GM19193 (cell line): ENCODE data around the gene AARSD1.

Source experiments
- POLR2A ChIP-seq: IDR thresholded peaks from 4 replicates; pipeline ENCODE4 v1.6.1; 2011; ENCODE audit not compliant: insufficient read depth, insufficient read length; ENCODE audit errors: extremely low read depth

AARSD1 gene

DNA sequence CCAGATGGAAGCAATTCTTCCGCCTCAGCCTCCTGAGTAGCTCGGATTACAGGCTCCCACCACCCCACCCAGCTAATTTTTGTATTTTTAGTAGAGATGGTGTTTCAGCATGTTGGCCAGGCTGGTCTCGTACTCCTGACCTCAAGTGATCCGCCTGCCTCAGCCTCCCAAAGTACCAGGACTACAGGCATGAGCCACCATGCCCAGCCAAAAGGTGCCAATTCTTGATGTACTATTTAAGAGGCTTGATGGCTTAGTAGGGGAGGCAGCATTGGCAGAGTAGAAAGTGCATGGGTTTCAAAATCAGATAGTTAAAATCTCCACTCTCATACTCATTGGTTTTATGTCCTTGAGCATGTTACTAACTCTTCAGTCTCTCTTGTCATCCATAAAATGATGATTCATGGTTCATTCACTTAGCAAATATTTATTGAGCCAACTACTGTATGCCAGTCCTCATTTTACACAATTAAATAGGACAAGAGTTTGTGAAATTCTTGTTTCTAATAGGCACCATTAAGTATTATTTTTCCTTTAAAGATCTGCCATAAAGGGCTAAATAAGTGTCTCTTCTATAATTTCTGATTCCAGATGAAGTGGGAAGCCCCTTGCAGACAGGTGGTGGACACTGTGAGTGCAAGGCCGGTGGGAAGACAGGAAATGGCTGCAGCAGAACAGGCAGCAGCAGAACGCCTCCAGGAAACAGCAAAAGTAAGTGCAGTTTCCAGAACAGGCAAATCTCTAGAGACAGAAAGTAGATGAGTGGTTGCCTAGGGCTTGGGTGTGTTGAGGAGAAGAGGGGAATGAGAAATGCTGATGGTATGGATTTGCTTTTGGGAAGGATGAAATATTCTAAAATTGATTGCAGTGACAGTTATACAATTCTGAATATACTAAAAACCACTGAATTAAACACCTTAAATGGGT, 25.7 kb upstream of the AARSD1 start:
- TF ChIP-seq POLR2A: no peak

DNA sequence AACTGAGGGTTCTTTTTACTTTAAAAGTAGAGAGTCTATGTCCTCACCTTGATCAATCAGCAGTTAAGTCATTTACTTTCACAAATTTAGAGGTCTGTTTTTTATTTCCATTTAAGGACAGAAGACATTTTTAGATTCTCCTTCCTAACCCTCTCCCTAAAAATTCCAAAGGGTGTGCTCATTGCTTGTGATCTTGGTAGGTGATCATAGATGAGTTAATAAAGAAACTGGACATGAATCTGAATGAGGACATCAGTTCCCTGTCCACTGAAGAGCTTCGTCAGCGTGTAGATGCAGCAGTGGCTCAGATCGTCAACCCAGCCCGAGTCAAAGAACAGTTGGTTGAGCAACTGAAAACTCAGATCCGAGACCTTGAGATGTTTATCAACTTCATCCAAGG, 24.9 kb upstream of the AARSD1 start:
- no peak for TF ChIP-seq POLR2A

DNA sequence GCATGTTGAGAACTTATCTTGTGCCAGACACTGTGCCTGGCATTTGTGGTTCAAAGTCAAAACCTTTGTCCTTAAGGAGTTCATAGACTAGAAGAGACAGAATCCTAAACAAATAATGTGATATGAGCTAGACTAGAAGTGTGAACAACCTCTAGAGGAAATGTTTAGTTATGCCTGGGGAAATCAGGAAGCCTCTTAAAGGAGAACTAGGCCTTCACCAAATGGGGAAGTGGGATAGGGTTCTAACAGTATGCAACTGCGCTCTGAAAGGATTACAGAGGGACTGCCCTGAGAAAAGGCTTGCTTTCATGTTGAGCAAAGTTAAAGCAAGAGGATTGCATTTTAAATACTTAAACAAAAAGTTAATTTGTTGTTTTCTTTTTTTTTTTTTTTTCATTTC, 21.0 kb upstream of the AARSD1 start:
- no peak for TF ChIP-seq POLR2A

DNA sequence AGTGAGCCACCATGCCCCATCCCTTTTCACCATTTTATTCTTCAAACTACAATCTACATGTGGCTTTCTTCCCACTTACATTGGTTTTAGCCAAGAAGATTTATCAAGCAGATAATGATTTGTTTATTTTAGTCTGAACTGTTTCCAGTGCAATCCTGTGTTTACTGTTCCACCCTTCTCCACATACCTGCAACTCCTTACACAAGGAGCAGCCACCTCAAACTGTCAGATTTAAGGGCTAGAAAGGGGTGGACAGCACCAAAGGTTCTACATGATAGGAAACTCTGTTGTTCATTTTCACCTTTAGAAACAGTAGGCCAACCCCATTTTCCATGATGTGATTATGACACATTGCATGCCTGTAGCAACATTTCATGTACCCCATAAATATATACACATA, 18.0 kb upstream of the AARSD1 start:
- TF ChIP-seq POLR2A: no peak

DNA sequence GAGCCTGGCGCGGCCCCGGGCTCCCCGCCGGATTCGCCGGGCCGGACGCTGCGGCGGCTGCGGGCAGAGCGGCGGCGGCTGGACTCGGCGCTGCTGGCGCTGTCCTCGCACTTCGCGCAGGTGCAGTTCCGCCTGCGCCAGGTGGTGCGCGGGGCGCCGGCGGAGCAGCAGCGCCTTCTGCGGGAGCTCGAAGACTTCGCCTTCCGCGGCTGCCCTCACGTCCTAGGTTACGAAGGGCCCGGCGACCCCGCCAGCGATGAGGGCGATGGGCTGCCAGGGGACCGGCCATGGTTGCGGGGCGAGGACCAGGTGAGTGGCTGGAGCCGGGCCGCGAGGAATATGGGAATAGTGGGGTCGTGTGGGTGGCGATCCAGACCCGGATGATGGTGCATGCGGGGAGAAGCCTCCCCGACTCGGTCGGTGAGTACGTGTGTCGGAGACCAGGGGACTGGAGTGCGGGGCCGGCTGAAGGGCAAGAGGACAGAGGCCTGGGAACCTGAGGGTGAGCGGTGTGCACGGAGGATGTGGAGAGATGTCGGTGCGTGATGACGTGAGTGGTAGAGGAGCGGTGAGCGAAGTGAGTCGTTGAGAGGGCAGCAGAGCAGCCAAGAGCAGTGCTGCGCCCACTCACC, 16.6 kb upstream of the AARSD1 start:
- TF ChIP-seq POLR2A: no peak

DNA sequence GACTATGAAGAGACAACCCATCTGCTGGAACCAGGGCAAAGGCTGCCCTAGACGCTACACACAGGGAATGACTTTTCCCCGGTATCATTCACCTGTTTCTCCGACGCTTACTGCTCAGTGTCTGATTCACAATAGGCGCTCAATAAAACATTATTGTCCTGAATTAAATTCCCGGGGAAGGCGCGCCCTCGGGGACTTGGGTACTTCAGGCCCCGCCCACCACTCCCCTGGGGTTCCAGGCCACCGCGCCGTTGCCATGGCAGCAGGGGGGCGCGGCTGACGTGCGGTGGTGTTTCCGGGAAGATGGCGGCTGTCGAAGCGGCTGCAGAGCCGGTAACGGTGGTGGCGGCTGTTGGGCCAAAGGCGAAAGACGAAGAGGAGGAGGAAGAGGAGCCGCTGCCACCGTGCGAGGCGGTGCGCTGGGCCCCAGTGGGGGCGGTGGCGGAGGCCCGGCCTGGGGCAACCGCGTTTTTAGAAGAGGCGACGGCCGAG, 16.1 kb upstream of the AARSD1 start, which contains the start of gene RUNDC1:
Gene RUNDC1, plus strand, starts transcription at position 292 of the 492 bp plus-strand sequence. Its CDS starts 12 bp downstream, at position 304.
- peak; percentile 74 for TF ChIP-seq POLR2A

DNA sequence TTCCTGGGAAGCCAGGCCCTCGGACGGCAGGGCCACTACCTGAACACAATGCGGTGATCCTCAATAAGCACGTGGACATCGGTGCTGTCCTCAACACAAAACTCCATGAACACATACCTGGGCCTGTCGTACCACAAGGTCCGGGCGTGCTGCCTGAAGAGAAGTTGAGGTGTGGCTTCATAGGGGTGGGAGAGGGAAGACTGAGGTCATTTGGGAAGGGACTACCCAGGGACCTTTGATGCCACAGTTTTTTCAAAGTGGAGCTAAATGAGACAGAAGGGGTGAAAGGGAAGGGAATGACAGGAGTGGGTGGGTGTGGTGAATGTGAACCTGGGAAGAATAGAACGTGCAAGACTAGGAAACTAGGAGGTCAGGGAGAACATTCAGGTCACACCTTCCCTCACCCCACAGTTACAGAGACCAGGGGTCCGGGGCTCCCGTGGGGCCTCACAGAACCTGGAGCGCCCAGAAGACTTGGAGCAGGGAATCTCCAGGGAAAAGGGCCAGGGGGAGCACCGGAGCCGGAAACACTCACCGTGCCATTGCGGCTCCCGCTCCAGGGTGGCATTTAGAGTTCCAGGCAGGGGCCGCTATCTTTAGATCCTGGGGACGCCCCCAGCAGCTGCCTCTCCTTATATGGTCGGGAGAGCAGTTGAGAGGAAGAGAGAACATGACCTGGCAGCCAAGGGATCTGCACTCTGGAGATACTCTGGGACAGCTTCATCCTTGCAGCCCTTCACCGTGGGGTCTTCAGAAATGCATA, 15.4 kb upstream of the AARSD1 start, which contains the start of gene PTGES3L:
Gene PTGES3L, minus strand, starts transcription at position 570 of the 763 bp plus-strand sequence. Its CDS starts 27 bp downstream, at position 543.
- no peak for TF ChIP-seq POLR2A

DNA sequence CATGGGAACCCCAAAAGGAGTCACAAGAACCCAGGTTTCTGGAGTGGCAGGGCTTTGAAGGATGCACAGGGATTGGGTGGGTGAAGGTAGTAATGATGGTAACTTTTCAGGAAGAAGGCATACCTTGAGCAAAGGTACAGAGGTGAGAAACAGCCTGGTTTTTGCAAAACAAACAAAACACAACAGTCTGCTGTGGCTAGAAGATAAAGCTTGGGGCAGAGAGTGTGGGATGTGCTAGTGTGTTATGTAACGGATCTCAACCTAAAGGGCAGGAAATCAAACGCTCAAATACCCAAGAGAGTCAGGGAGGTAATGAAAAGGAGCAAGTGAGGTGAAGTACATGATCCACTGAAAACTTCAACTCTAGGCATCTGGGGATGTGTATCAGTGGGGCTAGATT, 11.0 kb upstream of the AARSD1 start:
- TF ChIP-seq POLR2A: no peak

DNA sequence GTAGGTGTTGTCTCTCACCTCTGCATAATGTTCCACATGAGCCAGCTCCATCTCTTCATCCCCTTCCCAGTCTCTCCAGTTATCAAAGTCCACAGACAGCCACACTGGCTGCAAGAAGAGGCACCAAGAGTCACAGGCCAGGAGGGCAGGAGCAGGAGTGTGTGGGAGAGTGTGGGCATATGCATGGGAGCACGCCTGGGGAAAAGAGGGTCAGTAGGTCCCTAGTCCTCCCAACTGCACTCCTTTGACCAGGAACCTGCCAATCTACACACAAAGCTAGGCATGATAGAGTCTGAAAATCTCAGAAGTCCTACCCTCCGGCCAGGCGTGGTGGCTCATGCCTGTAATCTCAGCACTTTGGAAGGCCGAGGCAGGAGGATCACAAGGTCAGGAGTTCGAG, 7.3 kb upstream of the AARSD1 start:
- no peak for TF ChIP-seq POLR2A

DNA sequence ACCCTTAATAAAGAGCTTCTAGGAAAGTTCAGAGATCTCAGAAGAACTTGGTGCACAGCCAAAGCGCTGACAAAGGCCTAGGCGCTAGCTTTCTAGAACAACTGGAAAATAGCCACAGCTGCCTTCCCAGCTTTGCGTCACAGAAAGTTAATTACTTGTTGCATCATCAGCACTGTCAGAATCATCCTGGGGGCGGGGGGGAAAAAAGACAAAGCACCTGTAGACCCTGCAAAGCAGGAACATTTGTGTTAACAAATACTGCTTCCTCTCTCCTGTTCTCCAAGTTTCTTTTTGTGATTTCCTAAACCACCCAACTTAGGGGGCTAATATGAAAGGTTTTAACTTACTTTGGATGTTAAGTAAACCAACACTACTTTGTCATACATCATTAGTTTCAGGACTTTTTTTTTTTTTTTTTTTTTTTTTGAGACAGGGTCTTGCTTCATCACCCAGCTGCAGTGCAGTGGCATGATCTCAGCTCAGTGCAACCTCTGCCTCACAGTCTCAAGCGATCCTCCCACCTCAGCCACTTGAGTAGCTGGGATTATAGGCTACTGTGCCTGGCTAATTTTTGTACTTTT, 4.8 kb upstream of the AARSD1 start:
- TF ChIP-seq POLR2A: no peak

DNA sequence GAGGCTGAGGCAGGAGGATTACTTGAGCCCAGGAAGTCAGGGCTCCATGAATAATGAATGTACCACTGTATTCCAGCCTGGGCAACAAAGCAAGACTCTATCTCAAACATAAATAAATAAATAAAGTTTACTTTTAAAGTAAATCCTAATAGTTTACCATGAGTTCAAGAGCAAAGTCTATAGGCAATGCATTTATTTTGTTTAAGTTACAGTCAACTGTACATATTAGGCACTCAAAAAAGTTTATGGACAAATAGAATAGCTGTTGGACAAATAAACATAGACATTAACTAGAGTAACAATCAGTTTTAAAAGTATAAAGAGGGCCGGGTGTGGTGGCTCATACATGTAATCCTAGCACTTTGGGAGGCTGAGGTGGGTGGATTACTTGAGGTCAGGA, 3.7 kb upstream of the AARSD1 start:
- no peak for TF ChIP-seq POLR2A

DNA sequence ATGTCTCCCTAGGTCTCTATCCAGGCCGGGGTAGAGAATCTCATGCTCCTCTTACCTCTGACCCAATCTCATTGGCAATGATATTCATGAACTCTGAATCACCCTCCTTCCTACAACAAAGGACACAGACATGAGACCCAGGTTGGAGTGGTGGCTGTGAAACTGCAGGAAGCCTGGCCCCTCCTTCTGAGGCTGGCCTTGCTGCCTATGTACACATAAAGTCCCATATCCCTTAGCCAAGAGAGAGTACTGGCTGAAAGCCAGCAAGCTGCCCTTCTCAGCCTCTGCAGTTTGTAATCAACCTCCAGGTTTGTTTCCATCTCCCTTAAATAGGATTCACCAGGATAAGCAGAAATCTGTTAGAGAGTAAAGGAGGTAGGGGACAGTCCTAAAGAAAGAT, 10.6 kb downstream of the AARSD1 start:
- TF ChIP-seq POLR2A: no peak

DNA sequence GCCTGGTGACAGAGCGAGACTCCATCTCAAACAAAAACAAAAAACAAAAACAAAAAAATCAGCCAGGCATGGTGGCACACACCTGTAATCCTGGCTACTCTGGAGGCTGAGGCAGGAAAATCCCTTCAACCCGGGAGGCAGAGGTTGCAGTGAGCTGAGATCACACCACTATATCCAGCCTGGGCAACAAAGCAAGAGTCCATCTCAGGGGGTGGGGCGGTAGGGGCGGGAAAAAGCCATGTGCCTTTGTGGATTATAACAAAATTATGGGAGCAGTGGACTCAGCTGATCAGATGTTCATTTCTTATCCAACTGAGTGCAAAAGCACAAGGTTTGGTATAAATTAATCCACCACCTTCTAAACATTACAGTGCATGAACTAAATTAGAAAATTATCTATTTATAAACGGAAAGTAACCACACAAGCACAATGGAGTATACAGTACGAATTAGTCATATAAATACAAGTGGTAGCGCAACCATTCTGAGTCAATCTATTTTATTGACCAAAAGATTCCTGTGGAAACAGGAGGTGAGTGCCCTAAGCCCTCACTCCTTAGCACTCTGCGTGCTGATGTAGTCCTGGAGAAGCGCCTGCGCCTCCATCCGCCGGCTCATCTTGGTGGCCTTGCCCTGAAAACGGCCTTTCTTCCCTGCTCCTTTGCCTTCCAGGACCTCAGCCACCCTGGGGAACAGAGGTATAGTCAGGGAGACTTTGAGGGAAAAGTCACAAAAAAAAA, 14.0 kb downstream of the AARSD1 start:
- no peak for TF ChIP-seq POLR2A

DNA sequence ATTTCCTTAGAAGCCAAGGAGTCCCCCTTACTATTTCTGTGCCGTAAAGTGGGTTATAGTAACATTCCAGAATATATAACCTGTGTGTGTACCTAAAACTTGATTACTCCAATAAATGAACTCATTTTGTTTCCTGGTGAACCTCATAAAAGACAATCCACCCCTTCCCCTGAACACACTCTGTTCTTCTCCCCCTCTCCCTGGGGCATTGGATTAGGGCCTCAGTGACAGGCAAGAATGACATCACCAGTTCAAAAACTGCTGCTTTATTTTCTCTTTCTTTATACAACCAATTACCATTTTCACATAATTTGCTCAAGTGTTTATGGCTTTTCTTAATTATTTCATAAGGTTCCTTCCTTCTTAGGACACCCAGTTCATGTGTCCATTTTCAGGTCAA, 17.4 kb downstream of the AARSD1 start:
- no peak for TF ChIP-seq POLR2A

DNA sequence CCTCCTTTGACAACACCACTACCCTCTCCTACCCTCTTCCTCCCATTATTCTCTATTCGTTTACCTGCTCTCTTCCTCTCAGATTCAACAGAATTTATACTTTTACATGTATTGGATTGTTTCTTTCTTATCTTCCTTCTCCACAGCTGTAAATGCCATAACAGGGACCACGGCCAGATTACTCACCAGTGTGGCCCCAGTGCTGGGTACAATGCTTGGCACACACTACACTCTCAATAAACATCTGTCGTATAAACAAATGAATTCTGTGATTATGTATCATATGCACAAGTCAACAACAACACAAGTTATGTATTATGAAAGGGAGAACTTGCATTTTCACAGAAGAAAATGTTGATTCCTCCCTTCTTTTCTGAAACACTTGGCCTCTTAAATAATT, 20.0 kb downstream of the AARSD1 start:
- TF ChIP-seq POLR2A: no peak
